Motor neuron (in vitro differentiated cells): Measurements from ENCODE around the gene NGRN. TPM values are rescaled to one million over a fixed set of nuclear protein-coding genes. Genes with fewer than 3 reads are reported as not detected.
"Not testable (repeated sequence)": the region's sequence is repeated elsewhere in the genome, so short reads cannot be mapped to it uniquely, and the experiment has no call there.

Source experiments
- ATAC-seq, 8 experiments: fragments of 200-7000 bp; cut with Tn5 transposase; replicated peaks in 6 of 8; 2 replicates each; pipeline ENCODE4 v1.8.0; 2021; ENCODE audit warnings: mild to moderate bottlenecking in 8 of 8, moderate library complexity in 8 of 8
- H3K27ac ChIP-seq, 2 donors: fragments of 250-450 bp; sonication (Bioruptor Pico); 2 replicates each; pipeline ENCODE4 v1.9.0; 2021; ENCODE audit warnings: antibody characterized with exemption in 2 of 2, mild to moderate bottlenecking in 2 of 2, moderate library complexity in 1 of 2
- H3K4me1 ChIP-seq, 2 donors: fragments of 250-450 bp; sonication (Bioruptor Pico); replicated peaks in 1 of 2; 2 replicates each; pipeline ENCODE4 v1.6.1; 2021; ENCODE audit warnings: antibody characterized with exemption in 2 of 2, mild to moderate bottlenecking in 2 of 2, moderate library complexity in 1 of 2
- H3K4me3 ChIP-seq, 5 donors: fragments of 250-450 bp; sonication (Bioruptor Pico); 2 replicates each; pipeline ENCODE4 v1.9.0; 2021; ENCODE audit warnings: antibody characterized with exemption in 5 of 5, mild to moderate bottlenecking in 5 of 5, moderate library complexity in 4 of 5
- WGBS, 10 experiments: fragments of 450-650 bp; shearing (Covaris generic); methylation state at CpG; one replicate each; pipeline ENCODE4 v1.0.0; 2022; 5-methylcytosine and 5-hydroxymethylcytosine counted together
- in situ Hi-C, 9 experiments: fragments of 400-800 bp; cut with MboI; loops; one replicate each; pipeline ENCODE4 v1.15.0; 2021; ENCODE audit warnings: low sequenced_read_pairs in 9 of 9, low pct_unique_long_range_greater_than_20kb in 2 of 9; ENCODE audit not compliant: unreplicated experiment in 9 of 9
- total RNA-seq, 8 experiments: library from RNA; unstranded; fragments of 300-600 nt; gene quantifications; 2 replicates each; pipeline versions ENCODE4 v1.2.3 to v1.2.4, GENCODE V29; 2022

NGRN gene
- total RNA-seq, 8 experiments from 2014 or later: 53.7 to 168 (median 144) TPM

GRCh38 chr15:90241343-90242192, 23.9 kb upstream of the NGRN start:
- WGBS, 10 experiments: 40 to 95% (median 82%) methylated on average over 1 to 10 of the region's 22 CpGs; no CpG with 5 or more reads in 3 of the 10 experiments
- in situ Hi-C loops: no loop called here
- Histone ChIP-seq H3K27ac (no peak overlapping the region), H3K4me1 (no peaks in the 10 kb centered on the region), H3K4me3 (no peak overlapping the region)
- peak in 1 of 8 experiments; percentile 18 for ATAC-seq

GRCh38 chr15:90243943-90244639, 21.4 kb upstream of the NGRN start:
- ATAC-seq: no peak
- no peaks in the 10 kb centered on the region for H3K4me1 ChIP-seq
- H3K27ac ChIP-seq: no peak overlapping the region
- 72 to 100% (median 86%) methylated on average over 1 to 7 of the region's 10 CpGs for WGBS, 10 experiments
- in situ Hi-C loops: no loop called here
- H3K4me3 ChIP-seq: no peak overlapping the region

- 58 to 100% (median 71%) methylated on average over 1 to 4 of the region's 6 CpGs; no CpG with 5 or more reads in 2 of the 10 experiments for WGBS, 10 experiments
- Histone ChIP-seq H3K4me3 (peak overlapping the region in 4 of 5 donors; percentile 51 to 65 (median 54)), H3K27ac (peak overlapping the region in 1 of 2 donors; percentile 14), H3K4me1 (peaks cover 4 to 5% of the 10 kb centered on the region in 2 donors)
- in situ Hi-C loops: no loop called here
- no peak for ATAC-seq
Measured at GRCh38 chr15:90248789-90249202, 16.7 kb upstream of the NGRN start.

- Histone ChIP-seq H3K4me3 (peak within 1 kb of the TSS; percentile 42 to 65 (median 54)), H3K27ac (peak within 1 kb of the TSS; percentile 44 to 81), H3K4me1 (peaks cover 4 to 5% of the 10 kb centered on the region in 2 donors)
- ATAC-seq: peak; percentile 94 to 99 (median 96)
- WGBS, 10 experiments: 0 to 4% (median 0%) methylated on average over 2 to 5 of the region's 44 CpGs; no CpG with 5 or more reads in 4 of the 10 experiments
- in situ Hi-C loops: no loop called here
Measured at GRCh38 chr15:90249203-90249863, 16.1 kb upstream of the NGRN start, which contains the start of gene TTLL13. Gene TTLL13, plus strand, starts transcription at chr15:90249556. Its CDS starts 1,075 bp downstream, at chr15:90250631.

- ATAC-seq: no peak
- no peak overlapping the region for H3K27ac ChIP-seq
- in situ Hi-C loops: no loop called here
- H3K4me1 ChIP-seq: no peaks in the 10 kb centered on the region
- no peak overlapping the region for H3K4me3 ChIP-seq
- 88 to 92% (median 90%) methylated on average over 2 to 5 of the region's 7 CpGs; no CpG with 5 or more reads in 6 of the 10 experiments for WGBS, 10 experiments
Measured at GRCh38 chr15:90257776-90258175, 7.7 kb upstream of the NGRN start.

GRCh38 chr15:90259524-90259923, 5.9 kb upstream of the NGRN start:
- H3K27ac ChIP-seq: no peak overlapping the region
- peaks cover 4 to 5% of the 10 kb centered on the region in 2 donors for H3K4me1 ChIP-seq
- in situ Hi-C loops: no loop called here
- ATAC-seq: peak in 1 of 8 experiments; percentile 49
- 48 to 100% (median 79%) methylated on average over 2 to 5 of the region's 5 CpGs for WGBS, 10 experiments
- no peak overlapping the region for H3K4me3 ChIP-seq

- 29 to 90% (median 46%) methylated on average over 1 to 3 of the region's 6 CpGs for WGBS, 10 experiments
- ATAC-seq, in situ Hi-C loops, H3K4me1 ChIP-seq, H3K27ac ChIP-seq, H3K4me3 ChIP-seq: not testable (repeated sequence)
Measured at GRCh38 chr15:90260731-90261130, 4.7 kb upstream of the NGRN start.

GRCh38 chr15:90261811-90262210, 3.7 kb upstream of the NGRN start:
- in situ Hi-C loops: no loop called here
- no peak overlapping the region for H3K27ac ChIP-seq
- H3K4me3 ChIP-seq: no peak overlapping the region
- 62 to 100% (median 90%) methylated on average over 1 to 3 of the region's 5 CpGs; no CpG with 5 or more reads in 4 of the 10 experiments for WGBS, 10 experiments
- peaks cover 7 to 8% of the 10 kb centered on the region in 2 donors for H3K4me1 ChIP-seq
- ATAC-seq: no peak

GRCh38 chr15:90262426-90262825, 3.0 kb upstream of the NGRN start:
- in situ Hi-C loops: no loop called here
- Histone ChIP-seq H3K27ac (no peak overlapping the region), H3K4me3 (no peak overlapping the region), H3K4me1 (peaks cover 12 to 14% of the 10 kb centered on the region in 2 donors)
- no peak for ATAC-seq
- 51 to 89% (median 67%) methylated on average over 1 to 5 of the region's 5 CpGs; no CpG with 5 or more reads in 3 of the 10 experiments for WGBS, 10 experiments

GRCh38 chr15:90264671-90265070, 801 bp upstream of the NGRN start:
- H3K4me3 ChIP-seq: peak overlapping the region; percentile 81 to 99 (median 91)
- peak overlapping the region; percentile 98 to 99 for H3K27ac ChIP-seq
- in situ Hi-C loops: no loop called here
- 0 to 82% (median 60%) methylated on average over 1 to 3 of the region's 4 CpGs; no CpG with 5 or more reads in 3 of the 10 experiments for WGBS, 10 experiments
- H3K4me1 ChIP-seq: peaks cover 24 to 35% of the 10 kb centered on the region in 2 donors
- ATAC-seq: no peak

GRCh38 chr15:90266061-90266431, 574 bp downstream of the NGRN start:
- peak overlapping the region; percentile 98 to 99 for H3K27ac ChIP-seq
- peak overlapping the region; percentile 81 to 99 (median 91) for H3K4me3 ChIP-seq
- in situ Hi-C loops: no loop called here
- H3K4me1 ChIP-seq: peaks cover 24 to 40% of the 10 kb centered on the region in 2 donors
- peak; percentile 1 to 40 (median 9) for ATAC-seq
- WGBS, 10 experiments: 0 to 7% (median 0%) methylated on average over 1 to 10 of the region's 16 CpGs; no CpG with 5 or more reads in 2 of the 10 experiments

- peaks cover 24 to 40% of the 10 kb centered on the region in 2 donors for H3K4me1 ChIP-seq
- 0 to 35% (median 8%) methylated on average over 1 to 15 of the region's 15 CpGs for WGBS, 10 experiments
- ATAC-seq: peak in 2 of 8 experiments; percentile 1 to 5
- peak overlapping the region in 1 of 2 donors; percentile 99 for H3K27ac ChIP-seq
- in situ Hi-C loops: no loop called here
- H3K4me3 ChIP-seq: peak overlapping the region; percentile 81 to 99 (median 91)
Measured at GRCh38 chr15:90266485-90266884, 1.0 kb downstream of the NGRN start.
